SU-DHL-6 (cell line): Measurements from ENCODE around the gene NUDT10.

Experiments
- H2AFZ ChIP-seq: fragments of 200-600 bp; sonication (generic); 2 replicates; pipeline ENCODE4 v1.6.1; 2014; ENCODE audit warnings: low read depth, mild to moderate bottlenecking, moderate library complexity, mixed read lengths, antibody characterized with exemption, low read length; ENCODE audit not compliant: severe bottlenecking
- H3F3A ChIP-seq: fragments of 200-600 bp; shearing (Covaris generic); 2 replicates; pipeline ENCODE4 v1.6.0; 2016; ENCODE audit warnings: antibody characterized with exemption, mild to moderate bottlenecking; ENCODE audit not compliant: insufficient read depth
- H3K27ac ChIP-seq: fragments of 200-600 bp; sonication (generic); 2 replicates; pipeline ENCODE4 v1.5.1; 2016; ENCODE audit warnings: low read depth, mild to moderate bottlenecking, low read length, moderate library complexity, mixed read lengths
- H3K27me3 ChIP-seq: fragments of 200-600 bp; sonication (generic), shearing (Covaris generic); 2 replicates; pipeline ENCODE4 v1.6.0; 2014; ENCODE audit warnings: mild to moderate bottlenecking, low read length
- H3K36me3 ChIP-seq: fragments of 200-600 bp; sonication (generic); 2 replicates; pipeline ENCODE4 v1.6.1; 2014; ENCODE audit warnings: mild to moderate bottlenecking, low read length, mixed read lengths
- H3K4me2 ChIP-seq: fragments of 300-600, 200-600 bp; shearing (Covaris generic), sonication (generic); 2 replicates; pipeline ENCODE4 v1.6.0; 2014; ENCODE audit warnings: low read length, low read depth, mild to moderate bottlenecking; ENCODE audit not compliant: poor library complexity, severe bottlenecking
- H3K4me3 ChIP-seq: fragments of 200-600 bp; sonication (generic); 2 replicates; pipeline ENCODE4 v1.5.1; 2014; ENCODE audit warnings: antibody characterized with exemption, low read length, mild to moderate bottlenecking, mixed read lengths; ENCODE audit not compliant: insufficient read depth, poor library complexity, severe bottlenecking
- H3K79me2 ChIP-seq: fragments of 200-600 bp; sonication (generic); 2 replicates; pipeline ENCODE4 v1.6.1; 2014; ENCODE audit warnings: mild to moderate bottlenecking, low read length, moderate library complexity; ENCODE audit not compliant: insufficient read depth
- H3K9ac ChIP-seq: fragments of 200-600 bp; sonication (generic); 2 replicates; pipeline ENCODE4 v1.7.0; 2014; ENCODE audit warnings: mild to moderate bottlenecking, low read length
- H3K9me2 ChIP-seq: fragments of 200-600 bp; sonication (generic); replicated peaks from 2 replicates; pipeline ENCODE4 v1.6.1; 2014; ENCODE audit warnings: low read length; ENCODE audit not compliant: insufficient read depth
- H3K9me3 ChIP-seq: fragments of 200-600 bp; sonication (generic); 2 replicates; pipeline ENCODE4 v1.6.1; 2014; ENCODE audit warnings: low read length, mixed read lengths; ENCODE audit not compliant: insufficient read depth
- H4K20me1 ChIP-seq: fragments of 200-600 bp; sonication (generic); 2 replicates; pipeline ENCODE4 v1.6.1; 2014; ENCODE audit warnings: low read depth, mild to moderate bottlenecking, antibody characterized with exemption, low read length, moderate library complexity, mixed read lengths
- CTCF ChIP-seq: fragments of 200-600 bp; sonication (generic); IDR thresholded peaks from one replicate; pipeline ENCODE4 v1.5.1; 2017; ENCODE audit warnings: antibody characterized with exemption, mild to moderate bottlenecking, low read length, moderate library complexity; ENCODE audit not compliant: insufficient read depth, poor library complexity, severe bottlenecking
- EZH2phosphoT487 ChIP-seq: fragments of 200-600 bp; sonication (generic), shearing (Covaris generic); conservative IDR thresholded peaks from 2 replicates; pipeline ENCODE4 v1.6.1; 2018; ENCODE audit warnings: mild to moderate bottlenecking, antibody characterized with exemption, low read length, moderate library complexity, mixed read lengths

Gene NUDT10

GRCh38 chrX:51361251-51361650 is 28.6 kb downstream of the NUDT10 start:
- Histone ChIP-seq H3K36me3 (no peaks in the 10 kb centered on the region), H4K20me1 (no peaks in the 10 kb centered on the region), H3K27me3 (no peaks in the 10 kb centered on the region), H3K27ac (no peak overlapping the region), H3K9me3 (no peaks in the 10 kb centered on the region), H2AFZ (no peak overlapping the region), H3K79me2 (no peaks in the 10 kb centered on the region), H3K4me2 (no peak overlapping the region), H3K9ac (no peak overlapping the region), H3K9me2 (no peaks in the 10 kb centered on the region), H3F3A (no peaks in the 10 kb centered on the region), H3K4me3 (no peak overlapping the region)
- no peak for TF ChIP-seq EZH2phosphoT487

- no peak overlapping the region for H3K9ac ChIP-seq
- H3K4me2 ChIP-seq, result no peak overlapping the region
- H3K9me3 ChIP-seq, result no peaks in the 10 kb centered on the region
- no peaks in the 10 kb centered on the region for H4K20me1 ChIP-seq
- H3K27ac ChIP-seq, result no peak overlapping the region
- no peaks in the 10 kb centered on the region for H3K36me3 ChIP-seq
- no peaks in the 10 kb centered on the region for H3K27me3 ChIP-seq
- no peak overlapping the region for H2AFZ ChIP-seq
- H3K4me3 ChIP-seq, result no peak overlapping the region
- H3F3A ChIP-seq, result no peaks in the 10 kb centered on the region
- TF ChIP-seq EZH2phosphoT487 (no peak), CTCF (no peak)
- H3K9me2 ChIP-seq, result no peaks in the 10 kb centered on the region
- no peaks in the 10 kb centered on the region for H3K79me2 ChIP-seq
These were observed 44.0 kb downstream of the NUDT10 start for GRCh38 chrX:51376672-51377071.
